ENCODE data around the gene CACNA1F.

GRCh38 chrX:49257074-49257790, 24.1 kb upstream of the CACNA1F start:
- TF ChIP-seq POLR2A (IDR thresholded peaks at IDR 0.05): no peak
- no peak for TF ChIP-seq CTCF (IDR thresholded peaks at IDR 0.05)
